ENCODE data around the gene NUP205. TPM values are rescaled to one million over a fixed set of nuclear protein-coding genes. Genes with fewer than 3 reads are reported as not detected.
A peak's percentile ranks its signal among the peaks of the same experiment; 100 is the strongest.

The NUP205 gene
- total and polyA plus RNA-seq, 9 donors = 19.5 to 51.5 (median 38.7) TPM

DNA sequence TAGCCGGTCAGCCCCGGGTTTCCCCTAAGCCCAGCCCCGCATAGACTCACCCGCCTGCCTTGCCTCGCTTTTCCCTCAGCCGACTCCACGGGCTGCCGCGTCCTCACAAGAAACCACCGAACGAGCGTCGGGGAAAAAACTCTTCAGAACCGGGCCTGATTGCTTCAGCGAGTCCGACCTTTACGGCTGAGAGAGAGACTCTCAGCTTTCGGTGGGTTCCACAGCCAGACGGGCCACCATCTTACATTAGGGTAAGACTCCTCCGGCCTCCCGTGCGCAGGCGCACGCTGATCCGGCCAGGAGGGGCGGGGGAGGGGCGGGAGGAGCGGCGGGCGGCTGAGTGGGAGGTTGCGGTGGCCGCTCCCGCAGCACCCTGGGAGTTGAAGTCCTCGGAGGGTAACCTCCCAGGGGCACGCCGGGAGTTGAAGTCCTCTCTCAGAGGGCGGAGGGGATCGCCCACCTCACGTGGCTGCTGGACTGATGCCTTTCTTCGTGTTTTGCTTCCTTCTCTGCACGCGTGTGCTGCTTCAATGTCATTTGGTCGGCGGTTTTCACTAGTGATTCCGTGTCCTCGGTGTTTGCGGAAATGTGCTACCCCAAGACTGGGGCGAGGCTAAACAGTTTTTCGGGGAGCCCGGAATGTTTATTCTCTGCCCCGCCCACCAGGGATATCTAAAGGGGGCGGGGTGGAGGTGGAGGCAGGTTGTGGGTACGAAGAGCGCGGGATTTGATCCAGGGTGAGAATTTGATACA is 47.7 kb upstream of the NUP205 start, which contains the start of gene CNOT4:
CNOT4 (minus strand) TSS at position 264 of the 753 bp plus-strand sequence. CDS start 71,771 bp downstream, outside the sequence.
- WGBS, 3 donors = 0 to 1% (median 0%) methylated on average over 46 to 55 of the region's 55 CpGs

DNA sequence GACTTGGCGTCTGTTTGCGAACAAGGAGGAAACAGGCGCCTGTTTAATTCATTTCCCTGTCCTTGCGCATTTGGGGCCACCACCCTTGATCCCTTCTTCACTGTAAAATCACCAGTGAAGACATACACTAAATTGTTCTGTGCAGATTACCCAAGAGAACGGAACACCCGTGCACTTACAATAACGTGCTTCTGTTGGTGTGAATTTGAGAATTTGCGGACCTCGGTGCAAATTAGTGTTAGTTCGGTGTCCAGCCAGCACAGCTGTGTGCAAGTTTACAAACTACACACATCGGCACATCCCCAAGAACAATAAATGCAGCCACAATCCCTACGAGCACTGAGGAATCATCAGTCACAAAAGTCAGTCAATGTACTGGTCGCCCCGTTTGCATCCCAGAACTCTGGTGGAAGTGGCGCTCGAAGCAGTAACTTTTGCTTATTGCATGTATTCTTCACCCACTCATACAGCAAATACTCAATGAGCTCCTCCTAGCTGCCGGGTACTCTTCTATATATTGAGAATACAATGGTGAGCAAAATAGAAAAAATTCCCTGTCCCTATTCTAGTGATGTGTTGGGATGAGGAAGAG is 47.0 kb upstream of the NUP205 start:
- 1 to 2% (median 1%) methylated on average over 17 of the region's 17 CpGs for WGBS, 3 donors
- Histone ChIP-seq H3K27ac (no peak overlapping the region), H3K36me3 (no peaks in the 10 kb centered on the region), H3K27me3 (no peaks in the 10 kb centered on the region), H3K4me3 (peak overlapping the region; percentile 84), H3K9me3 (no peaks in the 10 kb centered on the region), H3K4me1 (ENCODE audit: insufficient read depth) (peaks cover 4% of the 10 kb centered on the region)
- TF ChIP-seq, protein P1, sequence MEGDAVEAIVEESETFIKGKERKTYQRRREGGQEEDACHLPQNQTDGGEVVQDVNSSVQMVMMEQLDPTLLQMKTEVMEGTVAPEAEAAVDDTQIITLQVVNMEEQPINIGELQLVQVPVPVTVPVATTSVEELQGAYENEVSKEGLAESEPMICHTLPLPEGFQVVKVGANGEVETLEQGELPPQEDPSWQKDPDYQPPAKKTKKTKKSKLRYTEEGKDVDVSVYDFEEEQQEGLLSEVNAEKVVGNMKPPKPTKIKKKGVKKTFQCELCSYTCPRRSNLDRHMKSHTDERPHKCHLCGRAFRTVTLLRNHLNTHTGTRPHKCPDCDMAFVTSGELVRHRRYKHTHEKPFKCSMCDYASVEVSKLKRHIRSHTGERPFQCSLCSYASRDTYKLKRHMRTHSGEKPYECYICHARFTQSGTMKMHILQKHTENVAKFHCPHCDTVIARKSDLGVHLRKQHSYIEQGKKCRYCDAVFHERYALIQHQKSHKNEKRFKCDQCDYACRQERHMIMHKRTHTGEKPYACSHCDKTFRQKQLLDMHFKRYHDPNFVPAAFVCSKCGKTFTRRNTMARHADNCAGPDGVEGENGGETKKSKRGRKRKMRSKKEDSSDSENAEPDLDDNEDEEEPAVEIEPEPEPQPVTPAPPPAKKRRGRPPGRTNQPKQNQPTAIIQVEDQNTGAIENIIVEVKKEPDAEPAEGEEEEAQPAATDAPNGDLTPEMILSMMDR (IDR thresholded peaks at IDR 0.05) = no peak
- TF ChIP-seq POLR2A (IDR thresholded peaks at IDR 0.05) (no peak), EP300 (IDR thresholded peaks at IDR 0.05) (no peak)
- intact Hi-C loops (cut with DNase I) = no loop called here
- peak in 1 of 5 donors; percentile 22 for DNase-seq

More for the DNA sequence above, 47.7 kb upstream of the NUP205 start, which contains the start of gene CNOT4:
- no peaks in the 10 kb centered on the region for H3K27me3 ChIP-seq
- H3K36me3 ChIP-seq = no peaks in the 10 kb centered on the region
- DNase-seq = peak; percentile 95 to 98 (median 95)
- H3K9me3 ChIP-seq = no peaks in the 10 kb centered on the region
- H3K4me3 ChIP-seq = peak within 1 kb of the TSS; percentile 84
- H3K27ac ChIP-seq = peak within 1 kb of the TSS; percentile 72 to 90
- TF ChIP-seq EP300 (IDR thresholded peaks at IDR 0.05) (no peak), POLR2A (IDR thresholded peaks at IDR 0.05) (peak; percentile 61)
- TF ChIP-seq, protein P1 (IDR thresholded peaks at IDR 0.05) = no peak
- peaks cover 4% of the 10 kb centered on the region for H3K4me1 ChIP-seq (ENCODE audit: insufficient read depth)
- intact Hi-C loops (cut with DNase I) = loop anchor here in 1 of 4 donors (5.0 kb wide), 1 partner anchor 233 kb away; no protein-coding TSS in a partner anchor

DNA sequence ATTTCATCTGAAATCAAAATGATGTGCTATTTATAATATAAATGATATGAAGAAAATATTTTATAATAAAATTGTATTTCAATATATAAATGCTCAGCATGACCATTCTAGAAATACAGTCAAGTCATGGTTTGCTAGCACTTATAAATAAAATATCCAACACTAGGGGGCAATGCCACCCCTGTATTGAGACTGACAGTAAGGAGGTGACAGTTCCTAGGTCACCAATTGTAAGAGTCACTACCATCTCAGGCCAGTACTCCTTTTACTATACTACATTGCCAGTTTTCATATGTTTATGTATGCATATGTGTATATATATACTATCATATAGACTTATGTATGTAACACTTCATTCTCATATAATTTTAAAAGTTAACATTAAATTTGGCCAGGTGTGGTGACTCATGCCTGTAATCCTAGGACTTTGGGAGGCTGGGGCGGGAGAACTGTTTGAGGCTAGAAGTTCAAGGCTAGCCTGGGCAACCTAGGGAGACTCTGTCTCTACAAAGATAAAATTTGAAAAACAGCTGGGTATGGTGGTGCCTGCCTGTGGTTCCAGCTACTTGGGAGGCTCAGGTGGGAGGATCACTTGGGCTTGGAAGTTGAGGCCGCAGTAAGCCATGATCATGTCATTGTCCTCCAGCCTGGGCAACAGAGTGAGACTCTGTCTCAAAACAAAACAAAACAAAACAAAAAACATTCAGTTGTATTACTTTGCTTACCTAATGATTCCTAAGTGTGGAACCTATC is 45.4 kb upstream of the NUP205 start:
- no peak for DNase-seq

DNA sequence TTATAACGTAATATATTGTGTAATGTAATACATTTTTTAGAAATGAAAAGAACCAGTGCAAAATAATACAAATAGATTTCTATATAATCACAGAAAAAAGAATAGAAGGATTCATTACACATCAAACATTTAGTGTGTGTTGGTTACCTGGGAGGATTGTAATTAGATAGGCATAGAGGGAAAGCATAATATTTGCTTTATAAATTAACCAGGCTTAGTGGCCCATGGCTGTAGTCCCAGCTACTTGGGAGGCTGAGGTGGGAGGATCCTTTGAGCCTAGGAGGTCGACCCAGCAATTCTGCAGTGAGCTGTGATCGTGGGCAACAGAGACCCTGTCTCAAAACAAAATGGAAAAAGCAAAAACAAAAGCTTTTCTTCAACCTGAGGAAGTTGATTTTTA is 42.9 kb upstream of the NUP205 start:
- H3K9me3 ChIP-seq = no peaks in the 10 kb centered on the region
- no peak overlapping the region for H3K4me3 ChIP-seq
- H3K27ac ChIP-seq = no peak overlapping the region
- no peaks in the 10 kb centered on the region for H3K36me3 ChIP-seq
- H3K4me1 ChIP-seq (ENCODE audit: insufficient read depth) = no peaks in the 10 kb centered on the region
- 50 to 69% (median 54%) methylated on average over 3 of the region's 3 CpGs for WGBS, 3 donors
- DNase-seq = no peak
- no peak for TF ChIP-seq EP300 (IDR thresholded peaks at IDR 0.05)
- TF ChIP-seq, protein P1 (IDR thresholded peaks at IDR 0.05) = no peak
- no peak for TF ChIP-seq POLR2A (IDR thresholded peaks at IDR 0.05)
- intact Hi-C loops (cut with DNase I) = no loop called here
- no peaks in the 10 kb centered on the region for H3K27me3 ChIP-seq

More for the DNA sequence above, 45.4 kb upstream of the NUP205 start:
- intact Hi-C loops (cut with DNase I) = no loop called here
- no peak for TF ChIP-seq POLR2A (IDR thresholded peaks at IDR 0.05)
- no peak for TF ChIP-seq EP300 (IDR thresholded peaks at IDR 0.05)
- TF ChIP-seq, protein P1 (IDR thresholded peaks at IDR 0.05) = no peak
- Histone ChIP-seq H3K27ac (no peak overlapping the region), H3K4me3 (no peak overlapping the region), H3K36me3 (no peaks in the 10 kb centered on the region), H3K27me3 (no peaks in the 10 kb centered on the region), H3K4me1 (ENCODE audit: insufficient read depth) (peaks cover 2% of the 10 kb centered on the region), H3K9me3 (no peaks in the 10 kb centered on the region)
- 71 to 78% (median 74%) methylated on average over 2 of the region's 2 CpGs for WGBS, 3 donors
